SK-N-SH (cell line): Measurements from ENCODE around the gene HMX3.
A peak's percentile ranks its signal among the peaks of the same experiment; 100 is the strongest.

Experiments used
- EP300 ChIP-seq, 2 experiments: IDR thresholded peaks; 2 replicates each; pipeline versions ENCODE4 v1.4.0 to v1.6.1; 2012; ENCODE audit warnings: borderline replicate concordance in 1 of 2, low read depth in 1 of 2, low read length in 1 of 2
- FOXJ3 ChIP-seq: sonication (generic); formaldehyde crosslinking; IDR thresholded peaks from 2 replicates; pipeline ENCODE4 v1.5.1; 2020; ENCODE audit warnings: mild to moderate bottlenecking, missing genetic modification reagents
- FOXM1 ChIP-seq: IDR thresholded peaks from 2 replicates; pipeline ENCODE4 v1.4.0; 2012; ENCODE audit warnings: low read depth, mild to moderate bottlenecking
- JUND ChIP-seq: IDR thresholded peaks from 2 replicates; pipeline ENCODE4 v1.4.0; 2012
- NRF1 ChIP-seq: IDR thresholded peaks from 2 replicates; pipeline ENCODE4 v1.6.1; 2012; ENCODE audit warnings: low read depth, mild to moderate bottlenecking, low read length
- RAD21 ChIP-seq: IDR thresholded peaks from 2 replicates; pipeline ENCODE4 v1.6.1; 2012; ENCODE audit warnings: mild to moderate bottlenecking, low read length
- RFX5 ChIP-seq: IDR thresholded peaks from 2 replicates; pipeline ENCODE4 v1.6.1; 2012; ENCODE audit warnings: mild to moderate bottlenecking, improper control_type of control experiment, low read length
- SIN3A ChIP-seq: IDR thresholded peaks from 2 replicates; pipeline ENCODE4 v1.6.1; 2012; ENCODE audit warnings: low read depth, mild to moderate bottlenecking, low read length, moderate library complexity, borderline replicate concordance
- TAF1 ChIP-seq: IDR thresholded peaks from 2 replicates; pipeline ENCODE4 v1.6.1; 2012; ENCODE audit warnings: low read depth, mild to moderate bottlenecking, low read length, moderate library complexity, borderline replicate concordance
- TCF12 ChIP-seq: IDR thresholded peaks from 2 replicates; pipeline ENCODE4 v1.4.0; 2012
- TF ChIP-seq, protein P1 (sequence below): fragments of 200-600 bp; sonication (generic); IDR thresholded peaks from 2 replicates; pipeline ENCODE4 v1.6.1; 2017; ENCODE audit warnings: antibody characterized with exemption, mild to moderate bottlenecking, moderate library complexity

DNA sequence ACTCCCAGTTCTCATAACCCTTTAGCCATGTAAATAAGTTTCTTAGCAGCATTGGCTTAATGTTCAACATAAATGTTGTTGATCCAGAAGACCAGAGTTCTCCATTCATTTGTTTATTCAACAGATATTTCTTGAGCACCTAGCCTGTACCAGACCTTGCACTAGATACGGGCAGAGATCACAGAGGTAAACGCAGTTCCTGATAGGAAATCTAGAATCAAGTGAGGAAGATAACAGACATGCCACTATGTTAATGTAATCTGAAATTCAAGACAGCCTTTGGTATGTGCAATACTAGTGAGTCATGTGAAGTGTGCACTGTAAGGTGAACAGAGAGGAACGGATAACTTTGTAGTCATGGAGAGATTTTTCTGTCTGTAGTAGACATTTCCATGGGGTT lies 21.4 kb downstream of the HMX3 start:
- TF ChIP-seq, protein P1, sequence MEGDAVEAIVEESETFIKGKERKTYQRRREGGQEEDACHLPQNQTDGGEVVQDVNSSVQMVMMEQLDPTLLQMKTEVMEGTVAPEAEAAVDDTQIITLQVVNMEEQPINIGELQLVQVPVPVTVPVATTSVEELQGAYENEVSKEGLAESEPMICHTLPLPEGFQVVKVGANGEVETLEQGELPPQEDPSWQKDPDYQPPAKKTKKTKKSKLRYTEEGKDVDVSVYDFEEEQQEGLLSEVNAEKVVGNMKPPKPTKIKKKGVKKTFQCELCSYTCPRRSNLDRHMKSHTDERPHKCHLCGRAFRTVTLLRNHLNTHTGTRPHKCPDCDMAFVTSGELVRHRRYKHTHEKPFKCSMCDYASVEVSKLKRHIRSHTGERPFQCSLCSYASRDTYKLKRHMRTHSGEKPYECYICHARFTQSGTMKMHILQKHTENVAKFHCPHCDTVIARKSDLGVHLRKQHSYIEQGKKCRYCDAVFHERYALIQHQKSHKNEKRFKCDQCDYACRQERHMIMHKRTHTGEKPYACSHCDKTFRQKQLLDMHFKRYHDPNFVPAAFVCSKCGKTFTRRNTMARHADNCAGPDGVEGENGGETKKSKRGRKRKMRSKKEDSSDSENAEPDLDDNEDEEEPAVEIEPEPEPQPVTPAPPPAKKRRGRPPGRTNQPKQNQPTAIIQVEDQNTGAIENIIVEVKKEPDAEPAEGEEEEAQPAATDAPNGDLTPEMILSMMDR: no peak
- peak; percentile 17; the same call in 1 of the 2 replicates for TF ChIP-seq TCF12
- no peak for TF ChIP-seq RFX5
- TF ChIP-seq NRF1: no peak
- no peak for TF ChIP-seq FOXJ3 (CRISPR knock-in tag)
- peak; percentile 51 for TF ChIP-seq JUND
- TF ChIP-seq RAD21: no peak
- TF ChIP-seq SIN3A: no peak
- TF ChIP-seq EP300 (IDR thresholded peaks at IDR 0.05; ENCODE audit: borderline replicate concordance in 1 of 2, low read depth in 1 of 2, low read length in 1 of 2): no peak
- no peak for TF ChIP-seq FOXM1
- no peak for TF ChIP-seq TAF1
